ENCODE results near the gene RBM33. TPM values are rescaled to one million over a fixed set of nuclear protein-coding genes. Genes with fewer than 3 reads are reported as not detected.

RBM33 gene
- total and polyA plus RNA-seq, 2 of the 4 experiments (the other 2 are of a cell fraction), result 7.3 to 10.8 TPM

GRCh38 chr7:155747209-155747608 lies 102.7 kb downstream of the RBM33 start:
- Histone ChIP-seq H2AFZ (replicated peaks; ENCODE audit: low read length, poor library complexity) (no peak overlapping the region), H3K9me1 (ENCODE audit: insufficient read depth, low read length) (peaks cover 6% of the 10 kb centered on the region; the same call in 1 of the 2 replicates), H2BK5ac (ENCODE audit: low read depth, low read length, poor library complexity, severe bottlenecking) (no peak overlapping the region), H2BK15ac (ENCODE audit: low read depth, low read length) (no peak overlapping the region), H3K4ac (ENCODE audit: low read depth, low read length) (no peak overlapping the region), H3K9me3 (ENCODE audit: control insufficient read depth, insufficient read depth, low read length) (no peaks in the 10 kb centered on the region), H3K23ac (ENCODE audit: low read depth, low read length) (no peak overlapping the region), H3K14ac (replicated peaks; ENCODE audit: low read depth, low read length) (no peak overlapping the region), H4K20me1 (ENCODE audit: insufficient read depth, low read length) (peaks cover 23% of the 10 kb centered on the region; the same call in 1 of the 2 replicates), H3K4me3 (ENCODE audit: insufficient read depth, low read depth, low read length) (no peak overlapping the region), H3K36me3 (ENCODE audit: control insufficient read depth, insufficient read depth, low read length) (peaks cover 29% of the 10 kb centered on the region), H2AK9ac (replicated peaks; ENCODE audit: low read depth, low read length, poor library complexity) (no peak overlapping the region), H4K8ac (ENCODE audit: low read depth in 2 of 2, low read length in 2 of 2) (no peak overlapping the region), H3K56ac (ENCODE audit: extremely low read depth, insufficient read depth, low read length) (no peak overlapping the region), H3K4me2 (ENCODE audit: low read depth, low read length) (no peak overlapping the region), H3K18ac (ENCODE audit: low read depth, low read length) (no peak overlapping the region), H4K91ac (ENCODE audit: insufficient read depth, low read depth, low read length) (no peak overlapping the region), H3K27me3 (ENCODE audit: control insufficient read depth, insufficient read depth, low read length) (no peaks in the 10 kb centered on the region), H2AK5ac (ENCODE audit: low read depth, low read length) (no peak overlapping the region), H3K27ac (ENCODE audit: insufficient read depth, low read length) (no peak overlapping the region), H2BK120ac (ENCODE audit: low read depth, low read length) (no peak overlapping the region), H4K5ac (ENCODE audit: low read depth, low read length) (no peak overlapping the region), H3K79me1 (ENCODE audit: low read depth in 1 of 2, low read length in 2 of 2) (peaks cover 16 to 44% of the 10 kb centered on the region in 2 experiments), H3K4me1 (ENCODE audit: control insufficient read depth, insufficient read depth, low read length) (0 out of 2 replicates have a peak, but pooled peaks cover 2% of the 10 kb centered on the region), H2BK20ac (ENCODE audit: low read depth, low read length) (no peak overlapping the region), H3K9ac (ENCODE audit: low read depth, low read length) (no peak overlapping the region)
- ChIA-PET POLR2A (ENCODE audit: unreplicated experiment) (no interaction called here), CTCF (no interaction called here)
- no TSS peak for BruUV-seq (replicated peaks)
- 100% methylated on average over 1 of the region's 1 CpG; no CpG with 5 or more reads in 1 of the 2 experiments for WGBS, 2 experiments (ENCODE audit: extremely low coverage in 2 of 2, insufficient read length in 1 of 2)
- ATAC-seq (ENCODE audit: low read depth) (no peak), DNase-seq (no peak)
- intact Hi-C loops (cut with micrococcal nuclease) (no loop called here), dilution Hi-C loops (cut with HindIII; ENCODE audit: low sequenced_read_pairs, unreplicated experiment) (no loop called here), in situ Hi-C loops (cut with MboI; ENCODE audit: low sequenced_read_pairs) (no loop called here)
- TF ChIP-seq RFX5 (IDR thresholded peaks at IDR 0.05; ENCODE audit: low read depth, low read length) (no peak), MAFK (IDR thresholded peaks at IDR 0.05; ENCODE audit: low read depth, low read length) (no peak), ELK1 (IDR thresholded peaks at IDR 0.05; ENCODE audit: borderline replicate concordance, low read depth, low read length) (no peak), POLR2A (IDR thresholded peaks at IDR 0.05; ENCODE audit: low read depth, low read length) (no peak), CTCF (conservative IDR thresholded peaks at IDR 0.05; ENCODE audit: low read depth, low read length) (no peak), SMC3 (IDR thresholded peaks at IDR 0.05; ENCODE audit: low read depth, low read length) (no peak), CEBPB (IDR thresholded peaks at IDR 0.05; ENCODE audit: low read depth, low read length) (no peak), FOS (IDR thresholded peaks at IDR 0.05; ENCODE audit: low read depth, low read length) (no peak), BHLHE40 (IDR thresholded peaks at IDR 0.05; ENCODE audit: low read depth, low read length) (no peak), MAZ (IDR thresholded peaks at IDR 0.05; ENCODE audit: borderline replicate concordance, low read depth, low read length) (no peak), RCOR1 (IDR thresholded peaks at IDR 0.05; ENCODE audit: insufficient replicate concordance, low read length) (no peak), NFE2L2 (IDR thresholded peaks at IDR 0.05; ENCODE audit: low read depth, low read length) (no peak), CHD1 (IDR thresholded peaks at IDR 0.05; ENCODE audit: low read depth, low read length) (no peak)
